Mucosa of descending colon (tissue), 3 donors: ENCODE data around the gene ZC3H14. TPM values are rescaled to one million over a fixed set of nuclear protein-coding genes. Genes with fewer than 3 reads are reported as not detected.

Experiments used
- ATAC-seq: fragments of 200-7000 bp; cut with Tn5 transposase; one replicate; pipeline ENCODE4 v1.9.1; 2020; ENCODE audit warnings: mild to moderate bottlenecking, moderate library complexity
- DNase-seq, 3 donors: peaks; one replicate each; pipeline ENCODE4 v3.0.0-alpha.2; 2020
- H3K36me3 ChIP-seq: fragments of 200-600 bp; one replicate; pipeline ENCODE4 v1.8.0; 2021; ENCODE audit warnings: low read depth, mild to moderate bottlenecking
- H3K4me1 ChIP-seq: fragments of 200-600 bp; one replicate; pipeline ENCODE4 v1.8.0; 2021; ENCODE audit warnings: low read depth, mild to moderate bottlenecking
- H3K4me3 ChIP-seq: fragments of 200-600 bp; one replicate; pipeline ENCODE4 v1.8.0; 2021; ENCODE audit warnings: mild to moderate bottlenecking
- H3K9me3 ChIP-seq: fragments of 200-600 bp; one replicate; pipeline ENCODE4 v1.8.0; 2021; ENCODE audit warnings: mild to moderate bottlenecking
- intact Hi-C, 2 donors: fragments of 100-400 bp; cut with DNase I in 1 of 2; cut with micrococcal nuclease in 1 of 2; formaldehyde crosslinking; loops; one replicate each; pipeline versions ENCODE4 v1.11.0 to v1.11.1; 2022; cut with DNase I, micrococcal nuclease
- total RNA-seq, 3 donors: library from RNA; stranded (reverse); fragmentation: NEBNext Ultra II Directional in 2 of 3; extraction: Animal tissue kit (Norgen Biotek cat#: 25700) in 2 of 3; gene quantifications; one replicate each; pipeline versions ENCODE4 v1.2.1 to v1.2.4, GENCODE V29; 2021 to 2023
- TF ChIP-seq, protein P1 (sequence below): fragments of 200-600 bp; IDR thresholded peaks from one replicate; pipeline ENCODE4 v1.8.0; 2022; ENCODE audit warnings: antibody characterized with exemption, mild to moderate bottlenecking
- donor health status: DM: no; HTN: no; CAD: no; lungs with moderate emphysema.
- donor health status: DM: no; HTN: no; CAD: no.
- donor health status: DM: no; HTN: yes; CAD: no.

The ZC3H14 gene
- total RNA-seq, 3 donors from 2014 or later = 55.9 to 72.9 (median 70.7) TPM

DNA sequence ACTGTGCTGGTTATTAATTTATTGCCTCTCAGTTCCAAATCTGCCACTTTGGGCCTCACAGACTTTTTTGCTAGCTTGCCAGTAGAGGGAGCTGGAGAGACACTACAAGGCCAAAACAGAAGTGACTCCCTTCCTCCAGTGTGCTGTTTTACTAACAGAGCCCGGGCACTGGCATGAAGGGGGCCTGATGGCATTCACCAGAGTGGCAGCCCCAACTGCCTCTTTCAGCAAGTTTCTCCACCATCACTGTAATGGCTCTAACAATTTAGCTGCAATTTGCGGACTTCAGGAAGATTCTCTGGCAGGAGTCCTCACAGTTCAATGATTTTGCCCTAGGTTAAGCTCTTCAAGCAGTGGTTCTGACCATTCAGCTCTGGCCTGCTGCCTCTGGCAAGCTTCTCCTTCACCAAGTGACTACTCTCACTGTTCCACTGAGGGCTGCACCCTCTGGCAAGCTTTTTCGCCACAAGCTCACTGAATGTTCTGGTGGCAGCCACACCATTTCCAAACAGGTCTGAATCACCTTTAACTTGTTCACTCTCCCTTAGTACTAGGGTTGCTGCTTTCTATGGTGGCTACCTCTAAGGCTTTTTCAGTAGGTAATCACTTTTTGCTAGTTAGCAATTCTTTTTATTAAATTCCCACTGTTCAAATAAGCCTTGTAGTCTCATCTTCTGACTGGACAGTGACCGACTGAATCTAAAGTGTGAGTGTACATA, 104.9 kb downstream of the ZC3H14 start:
- ATAC-seq = peak; percentile 88

DNA sequence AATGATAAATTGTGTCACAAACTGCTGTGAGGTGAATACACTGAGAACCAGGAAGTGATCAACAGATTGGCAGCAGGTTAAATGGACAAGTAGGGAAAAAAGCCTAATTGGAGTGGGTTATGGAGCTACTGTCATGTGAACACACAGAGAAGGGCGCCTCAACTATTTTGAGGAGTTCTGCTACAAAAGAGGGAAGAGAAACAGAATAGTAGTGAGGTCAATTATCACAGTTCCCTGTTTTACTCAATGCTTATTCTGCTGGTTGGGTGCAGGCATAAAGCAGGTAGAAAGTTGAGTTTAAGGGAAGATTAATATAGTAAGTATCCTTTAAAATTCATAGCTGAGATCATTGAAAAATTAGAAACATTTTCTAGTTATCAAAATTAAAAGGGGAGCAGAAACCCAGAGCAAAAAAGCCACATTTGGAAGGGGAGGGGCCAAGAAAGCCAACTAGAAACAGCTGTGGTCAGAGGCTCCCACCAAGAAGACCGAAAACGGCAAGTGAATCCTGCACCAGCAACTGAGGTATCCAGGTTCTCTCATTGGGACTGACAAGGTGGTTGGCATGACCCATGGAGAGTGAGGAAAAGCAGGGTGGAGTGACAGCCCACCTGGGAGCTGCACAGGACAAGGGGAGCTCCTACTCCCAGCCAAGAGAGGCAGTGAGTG, 105.7 kb downstream of the ZC3H14 start:
- TF ChIP-seq, protein P1, sequence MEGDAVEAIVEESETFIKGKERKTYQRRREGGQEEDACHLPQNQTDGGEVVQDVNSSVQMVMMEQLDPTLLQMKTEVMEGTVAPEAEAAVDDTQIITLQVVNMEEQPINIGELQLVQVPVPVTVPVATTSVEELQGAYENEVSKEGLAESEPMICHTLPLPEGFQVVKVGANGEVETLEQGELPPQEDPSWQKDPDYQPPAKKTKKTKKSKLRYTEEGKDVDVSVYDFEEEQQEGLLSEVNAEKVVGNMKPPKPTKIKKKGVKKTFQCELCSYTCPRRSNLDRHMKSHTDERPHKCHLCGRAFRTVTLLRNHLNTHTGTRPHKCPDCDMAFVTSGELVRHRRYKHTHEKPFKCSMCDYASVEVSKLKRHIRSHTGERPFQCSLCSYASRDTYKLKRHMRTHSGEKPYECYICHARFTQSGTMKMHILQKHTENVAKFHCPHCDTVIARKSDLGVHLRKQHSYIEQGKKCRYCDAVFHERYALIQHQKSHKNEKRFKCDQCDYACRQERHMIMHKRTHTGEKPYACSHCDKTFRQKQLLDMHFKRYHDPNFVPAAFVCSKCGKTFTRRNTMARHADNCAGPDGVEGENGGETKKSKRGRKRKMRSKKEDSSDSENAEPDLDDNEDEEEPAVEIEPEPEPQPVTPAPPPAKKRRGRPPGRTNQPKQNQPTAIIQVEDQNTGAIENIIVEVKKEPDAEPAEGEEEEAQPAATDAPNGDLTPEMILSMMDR = no peak
- H3K36me3 ChIP-seq = no peaks in the 10 kb centered on the region
- ATAC-seq (peak; percentile 21), DNase-seq (no peak)
- intact Hi-C loops = loop anchor here in 1 of 2 donors (5.0 kb wide), 1 partner anchor 344 kb away; no protein-coding TSS in a partner anchor
- H3K9me3 ChIP-seq = no peaks in the 10 kb centered on the region
- H3K4me3 ChIP-seq = no peak overlapping the region
- H3K4me1 ChIP-seq = no peaks in the 10 kb centered on the region

More for the DNA sequence above, 104.9 kb downstream of the ZC3H14 start:
- Histone ChIP-seq H3K9me3 (no peaks in the 10 kb centered on the region), H3K36me3 (no peaks in the 10 kb centered on the region), H3K4me1 (no peaks in the 10 kb centered on the region), H3K4me3 (no peak overlapping the region)
- peak in 2 of 3 donors; percentile 40 to 59 for DNase-seq
- intact Hi-C loops = loop anchor here in 1 of 2 donors (5.0 kb wide), 1 partner anchor 345 kb away; no protein-coding TSS in a partner anchor
- TF ChIP-seq, protein P1 = peak; percentile 63

- no peaks in the 10 kb centered on the region for H3K9me3 ChIP-seq
- no peaks in the 10 kb centered on the region for H3K36me3 ChIP-seq
- DNase-seq = no peak
- TF ChIP-seq, protein P1 = no peak
- ATAC-seq = no peak
- H3K4me1 ChIP-seq = no peaks in the 10 kb centered on the region
- H3K4me3 ChIP-seq = no peak overlapping the region
- intact Hi-C loops = loop anchor here in 1 of 2 donors (5.0 kb wide), 1 partner anchor 343 kb away; no protein-coding TSS in a partner anchor
Observed at GRCh38 chr14:88669346-88669745, 106.5 kb downstream of the ZC3H14 start.

Other genes starting within 250 kb of the ZC3H14 start
- gene KCNK10, start 239.8 kb upstream of the ZC3H14 start, total RNA-seq = 1 to 10 TPM; 1.7 to 2.1 (median 2.0) TPM
- gene SPATA7, start 177.4 kb upstream of the ZC3H14 start, total RNA-seq = 10 to 100 TPM in 1 of 3 donors, 1 to 10 TPM in 2; 6.7 to 15.9 (median 7.1) TPM
- gene PTPN21, start 8.0 kb upstream of the ZC3H14 start, total RNA-seq = 10 to 100 TPM; 37.0 to 51.8 (median 44.7) TPM
- gene EML5, start 229.9 kb downstream of the ZC3H14 start, total RNA-seq = 1 to 10 TPM; 1.3 to 4.1 (median 1.4) TPM